HUES48 (cell line): ENCODE results near the gene ZFP57.
"Not testable (repeated sequence)": the region's sequence is repeated elsewhere in the genome, so short reads cannot be mapped to it uniquely, and the experiment has no call there.

Experiments used
- H3K27ac ChIP-seq: one replicate; pipeline ENCODE4 v1.7.0; 2013; ENCODE audit warnings: low read depth, low read length, inconsistent platforms
- H3K27me3 ChIP-seq: 2 replicates; pipeline ENCODE4 v1.6.1; 2013; ENCODE audit warnings: mild to moderate bottlenecking, low read length; ENCODE audit not compliant: control insufficient read depth, insufficient read depth
- H3K36me3 ChIP-seq: 2 replicates; pipeline ENCODE4 v1.6.1; 2013; ENCODE audit warnings: low read length; ENCODE audit not compliant: control insufficient read depth, insufficient read depth
- H3K4me1 ChIP-seq: 2 replicates; pipeline ENCODE4 v1.6.1; 2013; ENCODE audit warnings: mild to moderate bottlenecking, low read length; ENCODE audit not compliant: control insufficient read depth, insufficient read depth
- H3K4me3 ChIP-seq: 2 replicates; pipeline ENCODE4 v1.5.1; 2013; ENCODE audit warnings: mild to moderate bottlenecking, low read depth, low read length
- H3K9ac ChIP-seq: 2 replicates; pipeline ENCODE4 v1.6.1; 2013; ENCODE audit warnings: mild to moderate bottlenecking, low read depth, low read length, moderate library complexity
- H3K9me3 ChIP-seq: 2 replicates; pipeline ENCODE4 v1.6.1; 2013; ENCODE audit warnings: low read length; ENCODE audit not compliant: control insufficient read depth, insufficient read depth

Gene ZFP57

DNA sequence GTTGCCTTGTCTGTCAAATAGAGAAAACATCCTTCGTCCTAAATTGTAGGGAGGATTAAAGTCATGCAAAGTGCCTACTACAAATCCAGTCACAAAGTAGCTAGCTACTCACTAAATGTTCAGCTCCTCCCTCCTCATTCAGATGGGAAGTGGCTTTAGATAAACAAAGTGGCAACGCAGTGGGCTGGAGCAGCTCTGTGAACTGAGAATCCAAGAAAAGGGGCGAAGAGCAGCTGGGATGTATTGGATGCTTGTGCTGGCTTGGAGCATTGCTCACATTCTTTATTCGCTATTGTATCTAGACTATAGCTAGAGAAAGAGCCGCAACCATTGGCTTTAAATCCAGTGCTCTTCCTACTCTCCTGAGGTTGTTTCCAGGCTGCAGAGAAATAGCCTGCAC, 13.8 kb downstream of the ZFP57 start:
- H3K4me1 ChIP-seq = peaks cover 49% of the 10 kb centered on the region
- H3K9me3 ChIP-seq = no peaks in the 10 kb centered on the region
- H3K27ac ChIP-seq = peak overlapping the region; percentile 96
- peak overlapping the region; percentile 36 for H3K4me3 ChIP-seq
- H3K36me3 ChIP-seq = no peaks in the 10 kb centered on the region
- peak overlapping the region; percentile 49 for H3K9ac ChIP-seq
- no peaks in the 10 kb centered on the region for H3K27me3 ChIP-seq

DNA sequence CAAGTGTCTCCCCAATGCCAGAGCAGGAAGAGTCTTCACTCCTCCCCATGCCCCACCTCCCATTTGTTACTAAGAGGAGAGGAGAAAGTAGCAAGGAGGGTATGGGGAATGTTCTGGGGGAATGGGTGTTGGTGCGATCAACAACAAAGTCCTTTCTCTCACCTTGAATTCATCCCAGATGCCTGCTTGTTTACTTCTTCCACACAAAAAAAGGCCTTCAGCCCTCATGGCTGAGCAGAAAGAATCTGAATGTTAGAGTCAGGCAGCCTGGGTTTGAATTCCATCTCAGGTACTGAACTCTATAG, 14.2 kb downstream of the ZFP57 start:
- peak overlapping the region; percentile 49 for H3K9ac ChIP-seq
- H3K27me3 ChIP-seq = no peaks in the 10 kb centered on the region
- H3K9me3 ChIP-seq = no peaks in the 10 kb centered on the region
- H3K36me3 ChIP-seq = no peaks in the 10 kb centered on the region
- peak overlapping the region; percentile 36 for H3K4me3 ChIP-seq
- peaks cover 49% of the 10 kb centered on the region for H3K4me1 ChIP-seq
- peak overlapping the region; percentile 96 for H3K27ac ChIP-seq

DNA sequence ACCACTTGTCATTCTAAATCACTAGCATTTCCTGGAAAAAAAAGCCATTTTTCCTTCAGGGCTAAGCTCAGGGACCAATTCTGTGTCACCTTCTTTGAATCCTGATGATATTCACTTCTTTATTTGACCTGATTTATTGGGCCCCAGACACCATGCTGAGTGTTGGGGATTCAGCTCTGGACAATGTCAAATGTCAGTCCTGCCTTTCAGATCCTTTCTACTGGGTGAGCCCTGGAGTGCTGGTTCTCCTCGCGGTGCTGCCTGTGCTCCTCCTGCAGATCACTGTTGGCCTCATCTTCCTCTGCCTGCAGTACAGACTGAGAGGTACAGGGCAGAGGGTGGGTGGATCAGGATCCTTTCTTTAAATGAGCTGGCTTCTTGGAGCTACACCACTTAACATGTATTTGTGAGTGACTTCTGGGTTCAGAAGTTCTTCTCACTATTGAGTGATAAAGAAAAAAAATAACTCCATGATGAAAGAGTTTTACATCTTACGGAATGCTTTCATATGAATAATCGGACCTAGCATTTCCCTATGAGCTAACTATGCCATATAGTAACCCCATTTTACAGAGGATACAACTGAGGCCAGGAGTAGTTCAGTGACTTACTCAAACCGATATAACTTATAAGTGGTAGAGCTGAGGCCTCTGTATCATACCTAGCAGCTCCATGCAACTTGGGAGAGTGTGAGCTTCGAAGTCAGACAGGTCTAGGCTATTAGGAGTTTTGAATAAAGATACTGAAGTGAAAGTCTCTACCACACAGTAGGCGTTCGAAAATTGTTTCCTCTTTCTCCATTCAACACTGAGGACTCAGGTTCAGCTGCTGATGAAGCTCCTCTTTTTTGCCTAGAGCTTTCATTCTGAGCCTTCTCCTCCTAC, 14.8 kb downstream of the ZFP57 start:
- H3K36me3 ChIP-seq = no peaks in the 10 kb centered on the region
- H3K27ac ChIP-seq = peak overlapping the region; percentile 96
- peak overlapping the region; percentile 49 for H3K9ac ChIP-seq
- no peaks in the 10 kb centered on the region for H3K9me3 ChIP-seq
- peaks cover 51% of the 10 kb centered on the region for H3K4me1 ChIP-seq
- peak overlapping the region; percentile 36 for H3K4me3 ChIP-seq
- no peaks in the 10 kb centered on the region for H3K27me3 ChIP-seq

DNA sequence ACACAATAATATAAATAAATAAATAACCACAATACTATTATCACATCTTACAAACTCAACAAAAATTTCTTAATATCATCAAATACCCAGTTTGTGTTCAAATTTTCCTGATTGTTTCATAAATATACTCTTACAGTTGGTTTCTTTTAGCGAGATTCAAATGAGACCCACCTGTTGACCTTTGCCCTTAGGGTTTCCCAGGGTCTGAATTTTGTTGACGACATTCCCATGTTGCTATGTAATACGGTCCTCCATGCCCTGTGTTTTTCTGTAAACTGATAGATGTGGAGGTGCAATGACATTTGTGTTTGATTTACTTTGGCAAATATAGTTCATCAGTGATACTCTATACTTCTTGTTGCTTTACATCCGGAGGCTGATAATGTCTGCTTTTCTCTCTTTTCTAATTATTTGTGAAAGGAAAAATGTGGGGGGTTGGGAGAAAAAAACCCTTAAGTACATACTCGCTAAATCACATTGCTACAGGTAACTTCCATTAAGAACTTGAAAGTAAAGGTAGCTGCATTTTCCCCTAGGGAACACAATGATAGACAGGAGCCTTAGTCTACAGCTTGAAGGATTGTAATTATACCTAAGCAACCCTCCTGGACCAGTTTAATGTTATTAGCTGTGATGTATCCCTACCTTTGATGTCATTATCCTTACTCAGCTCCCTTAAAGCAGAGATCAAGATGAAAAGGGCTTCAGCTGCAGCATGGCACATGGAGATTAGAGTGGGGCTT, 17.5 kb downstream of the ZFP57 start:
- H3K4me1 ChIP-seq = peaks cover 53% of the 10 kb centered on the region
- no peaks in the 10 kb centered on the region for H3K27me3 ChIP-seq
- H3K36me3 ChIP-seq = no peaks in the 10 kb centered on the region

DNA sequence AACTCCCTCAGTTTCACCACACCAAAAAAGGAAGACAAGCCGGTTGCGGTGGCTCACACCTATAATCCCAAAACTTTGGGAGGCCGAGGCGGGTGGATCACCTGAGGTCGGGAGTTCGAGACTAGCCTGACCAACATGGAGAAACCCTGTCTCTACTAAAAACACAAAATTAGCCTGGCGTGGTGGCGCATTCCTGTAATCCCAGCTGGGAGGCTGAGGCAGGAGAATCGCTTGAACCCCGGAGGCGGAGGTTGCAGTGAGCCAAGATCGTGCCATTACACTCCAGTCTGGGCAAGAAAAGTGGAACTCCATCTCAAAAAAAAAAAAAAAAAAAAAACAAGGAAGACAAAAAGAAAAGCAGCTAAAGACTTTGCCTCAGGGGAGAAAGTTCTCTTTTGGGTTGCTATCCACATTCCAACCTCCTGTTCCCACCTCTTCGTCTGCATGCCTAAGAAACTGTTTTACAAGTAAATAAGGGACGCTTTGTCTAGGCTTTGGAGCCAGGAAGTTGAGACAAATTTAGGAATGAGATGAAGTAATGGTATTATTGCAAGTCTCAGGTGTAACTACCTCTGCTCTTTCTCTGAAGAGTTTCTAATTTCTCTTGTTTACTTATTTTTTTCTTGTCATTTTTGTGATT, 19.3 kb downstream of the ZFP57 start:
- H3K27ac ChIP-seq = peak overlapping the region; percentile 95
- not testable (repeated sequence) for H3K9me3 ChIP-seq
- H3K9ac ChIP-seq = peak overlapping the region; percentile 71

More for the DNA sequence above, 17.5 kb downstream of the ZFP57 start:
- H3K4me3 ChIP-seq = no peak overlapping the region
- peak overlapping the region; percentile 41; the same call in 1 of the 2 replicates for H3K9ac ChIP-seq
- H3K27ac ChIP-seq = peak overlapping the region; percentile 95
- no peaks in the 10 kb centered on the region for H3K9me3 ChIP-seq

DNA sequence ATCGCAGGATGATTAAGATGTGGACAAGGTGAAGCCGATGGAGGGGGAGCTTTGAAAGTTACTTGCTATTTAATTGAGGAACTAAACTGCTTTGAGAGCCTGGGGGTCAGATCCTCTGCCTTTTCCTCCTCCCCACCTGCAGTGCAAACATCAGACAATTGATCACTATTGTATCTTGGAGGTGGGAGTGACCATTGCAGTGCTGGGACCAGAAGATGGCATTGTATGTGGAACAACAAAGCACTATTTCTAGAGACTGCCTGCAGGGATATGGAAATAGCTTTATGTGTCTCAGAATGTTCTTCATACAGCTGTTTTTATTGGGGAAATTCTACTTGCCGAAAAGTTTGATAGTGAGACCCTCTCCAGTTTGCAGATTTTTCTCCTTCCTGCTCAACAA, 19.9 kb downstream of the ZFP57 start:
- Histone ChIP-seq H3K9ac (peak overlapping the region; percentile 10; the same call in 1 of the 2 replicates), H3K27ac (peak overlapping the region; percentile 95), H3K9me3 (no peaks in the 10 kb centered on the region), H3K4me3 (no peak overlapping the region), H3K27me3 (no peaks in the 10 kb centered on the region), H3K36me3 (no peaks in the 10 kb centered on the region), H3K4me1 (peaks cover 32% of the 10 kb centered on the region)

More for the DNA sequence above, 19.3 kb downstream of the ZFP57 start:
- H3K36me3 ChIP-seq, H3K27me3 ChIP-seq, H3K4me3 ChIP-seq: not testable (repeated sequence)
- H3K4me1 ChIP-seq = peaks cover 37% of the 10 kb centered on the region

- Histone ChIP-seq H3K4me1 (peaks cover 20% of the 10 kb centered on the region), H3K9me3 (no peaks in the 10 kb centered on the region), H3K9ac (no peak within 1 kb of the TSS), H3K4me3 (no peak within 1 kb of the TSS), H3K36me3 (no peaks in the 10 kb centered on the region), H3K27me3 (no peaks in the 10 kb centered on the region), H3K27ac (no peak within 1 kb of the TSS)
These were observed 24.2 kb downstream of the ZFP57 start, which contains the start of gene MOG for GRCh38 chr6:29656798-29657197. MOG (plus strand) TSS chr6:29657092; CDS start chr6:29657210, 118 bp downstream.

- no peak overlapping the region for H3K9ac ChIP-seq
- no peak overlapping the region for H3K27ac ChIP-seq
- H3K9me3 ChIP-seq = no peaks in the 10 kb centered on the region
- no peaks in the 10 kb centered on the region for H3K27me3 ChIP-seq
- no peak overlapping the region for H3K4me3 ChIP-seq
- peaks cover 22% of the 10 kb centered on the region for H3K4me1 ChIP-seq
- no peaks in the 10 kb centered on the region for H3K36me3 ChIP-seq
These were observed 24.8 kb downstream of the ZFP57 start for GRCh38 chr6:29656157-29656556.

- Histone ChIP-seq H3K27ac (no peak overlapping the region), H3K27me3 (no peaks in the 10 kb centered on the region), H3K4me3 (no peak overlapping the region), H3K9ac (no peak overlapping the region), H3K9me3 (no peaks in the 10 kb centered on the region), H3K36me3 (no peaks in the 10 kb centered on the region), H3K4me1 (peaks cover 17% of the 10 kb centered on the region)
These were observed 25.3 kb downstream of the ZFP57 start for GRCh38 chr6:29655658-29656057.

GRCh38 chr6:29653452-29654038, 27.4 kb downstream of the ZFP57 start:
- H3K27ac ChIP-seq = no peak overlapping the region
- no peaks in the 10 kb centered on the region for H3K9me3 ChIP-seq
- no peaks in the 10 kb centered on the region for H3K36me3 ChIP-seq
- peaks cover 28% of the 10 kb centered on the region for H3K4me1 ChIP-seq
- H3K9ac ChIP-seq = no peak overlapping the region
- H3K27me3 ChIP-seq = no peaks in the 10 kb centered on the region
- H3K4me3 ChIP-seq = no peak overlapping the region
